ENCODE data around the gene KNCN. TPM values are rescaled to one million over a fixed set of nuclear protein-coding genes. Genes with fewer than 3 reads are reported as not detected.

KNCN gene
- total RNA-seq, 1 donor from 2014 or later, result not detected

- no peaks in the 10 kb centered on the region for H3K4me1 Mint-ChIP-seq (ENCODE audit: unreplicated experiment)
- no peak overlapping the region for H3K27ac Mint-ChIP-seq (ENCODE audit: unreplicated experiment)
- peaks cover 7% of the 10 kb centered on the region for H3K27me3 Mint-ChIP-seq (ENCODE audit: unreplicated experiment)
- no peak for DNase-seq (ENCODE audit: extremely low spot score, unreplicated experiment)
- H3K36me3 Mint-ChIP-seq (ENCODE audit: unreplicated experiment), result peaks cover 12% of the 10 kb centered on the region
- H3K9me3 Mint-ChIP-seq (ENCODE audit: unreplicated experiment), result no peaks in the 10 kb centered on the region
- H3K4me3 Mint-ChIP-seq (ENCODE audit: unreplicated experiment), result no peak overlapping the region
- no peak for TF ChIP-seq CTCF (IDR thresholded peaks at IDR 0.05)
These were observed 3.3 kb upstream of the KNCN start for GRCh38 chr1:46554597-46555381.

GRCh38 chr1:46554236-46554596, 2.8 kb upstream of the KNCN start:
- Mint-ChIP-seq H3K4me3 (ENCODE audit: unreplicated experiment) (no peak overlapping the region), H3K36me3 (ENCODE audit: unreplicated experiment) (peaks cover 9% of the 10 kb centered on the region), H3K27me3 (ENCODE audit: unreplicated experiment) (peaks cover 9% of the 10 kb centered on the region), H3K4me1 (ENCODE audit: unreplicated experiment) (peaks cover 3% of the 10 kb centered on the region), H3K9me3 (ENCODE audit: unreplicated experiment) (no peaks in the 10 kb centered on the region), H3K27ac (ENCODE audit: unreplicated experiment) (no peak overlapping the region)
- no peak for TF ChIP-seq CTCF (IDR thresholded peaks at IDR 0.05)
- no peak for DNase-seq (ENCODE audit: extremely low spot score, unreplicated experiment)

- Mint-ChIP-seq H3K4me3 (ENCODE audit: unreplicated experiment) (no peak overlapping the region), H3K4me1 (ENCODE audit: unreplicated experiment) (peaks cover 3% of the 10 kb centered on the region), H3K27ac (ENCODE audit: unreplicated experiment) (no peak overlapping the region), H3K36me3 (ENCODE audit: unreplicated experiment) (peaks cover 5% of the 10 kb centered on the region), H3K9me3 (ENCODE audit: unreplicated experiment) (no peaks in the 10 kb centered on the region), H3K27me3 (ENCODE audit: unreplicated experiment) (peaks cover 9% of the 10 kb centered on the region)
- no peak for DNase-seq (ENCODE audit: extremely low spot score, unreplicated experiment)
- no peak for TF ChIP-seq CTCF (IDR thresholded peaks at IDR 0.05)
These were observed 2.1 kb upstream of the KNCN start for GRCh38 chr1:46553506-46553905.

- Mint-ChIP-seq H3K27me3 (ENCODE audit: unreplicated experiment) (peaks cover 9% of the 10 kb centered on the region), H3K36me3 (ENCODE audit: unreplicated experiment) (no peaks in the 10 kb centered on the region), H3K9me3 (ENCODE audit: unreplicated experiment) (no peaks in the 10 kb centered on the region), H3K4me1 (ENCODE audit: unreplicated experiment) (peaks cover 3% of the 10 kb centered on the region), H3K4me3 (ENCODE audit: unreplicated experiment) (no peak overlapping the region), H3K27ac (ENCODE audit: unreplicated experiment) (no peak overlapping the region)
- DNase-seq (ENCODE audit: extremely low spot score, unreplicated experiment), result no peak
- TF ChIP-seq CTCF (IDR thresholded peaks at IDR 0.05), result no peak
These were observed 1.1 kb upstream of the KNCN start for GRCh38 chr1:46552357-46553237.

GRCh38 chr1:46550751-46551231, 656 bp downstream of the KNCN start:
- H3K4me3 Mint-ChIP-seq (ENCODE audit: unreplicated experiment), result no peak overlapping the region
- no peaks in the 10 kb centered on the region for H3K36me3 Mint-ChIP-seq (ENCODE audit: unreplicated experiment)
- no peaks in the 10 kb centered on the region for H3K9me3 Mint-ChIP-seq (ENCODE audit: unreplicated experiment)
- peaks cover 3% of the 10 kb centered on the region for H3K4me1 Mint-ChIP-seq (ENCODE audit: unreplicated experiment)
- peaks cover 24% of the 10 kb centered on the region for H3K27me3 Mint-ChIP-seq (ENCODE audit: unreplicated experiment)
- DNase-seq (ENCODE audit: extremely low spot score, unreplicated experiment), result no peak
- H3K27ac Mint-ChIP-seq (ENCODE audit: unreplicated experiment), result peak overlapping the region; percentile 19
- TF ChIP-seq CTCF (IDR thresholded peaks at IDR 0.05), result no peak
